Measurements from ENCODE around the gene HDGF.
A peak's percentile ranks its signal among the peaks of the same experiment; 100 is the strongest.

The HDGF gene

GRCh38 chr1:156749419-156750118 lies 1.9 kb downstream of the HDGF start:
- TF ChIP-seq CTCF (conservative IDR thresholded peaks at IDR 0.05; ENCODE audit: low read depth, low read length): 0 out of 2 replicates have a peak, but pooled peaks have one; percentile 5
- Histone ChIP-seq H3K79me2 (ENCODE audit: insufficient read depth, low read depth) (peaks cover 91% of the 10 kb centered on the region), H2AFZ (ENCODE audit: low read depth) (no peak overlapping the region), H3K27me3 (ENCODE audit: insufficient read depth, low read depth) (no peaks in the 10 kb centered on the region), H3K4me1 (ENCODE audit: low read depth, poor library complexity, severe bottlenecking) (peaks cover 55% of the 10 kb centered on the region), H4K20me1 (ENCODE audit: insufficient read depth) (peaks cover 11% of the 10 kb centered on the region; the same call in 1 of the 2 replicates), H3K9ac (peak overlapping the region; percentile 92), H3K4me2 (peak overlapping the region; percentile 97), H3K27ac (peak overlapping the region; percentile 85), H3K4me3 (IDR thresholded peaks at IDR 0.05; ENCODE audit: insufficient read depth, low read depth, low read length) (peak overlapping the region; percentile 90), H3K36me3 (ENCODE audit: insufficient read depth) (no peaks in the 10 kb centered on the region)

- Histone ChIP-seq H2AFZ (ENCODE audit: low read depth) (no peak overlapping the region), H3K27ac (peak overlapping the region; percentile 85), H3K4me3 (IDR thresholded peaks at IDR 0.05; ENCODE audit: insufficient read depth, low read depth, low read length) (peak overlapping the region; percentile 90), H3K36me3 (ENCODE audit: insufficient read depth) (no peaks in the 10 kb centered on the region; the same call in 1 of the 2 replicates), H3K9ac (peak overlapping the region; percentile 92), H3K4me1 (ENCODE audit: low read depth, poor library complexity, severe bottlenecking) (peaks cover 58% of the 10 kb centered on the region), H3K4me2 (peak overlapping the region; percentile 97), H3K79me2 (ENCODE audit: insufficient read depth, low read depth) (peaks cover 92% of the 10 kb centered on the region), H3K27me3 (ENCODE audit: insufficient read depth, low read depth) (no peaks in the 10 kb centered on the region), H4K20me1 (ENCODE audit: insufficient read depth) (peaks cover 11% of the 10 kb centered on the region; the same call in 1 of the 2 replicates)
- no peak for TF ChIP-seq CTCF (conservative IDR thresholded peaks at IDR 0.05; ENCODE audit: low read depth, low read length)
These were observed 2.6 kb downstream of the HDGF start for GRCh38 chr1:156748670-156749418.

DNA sequence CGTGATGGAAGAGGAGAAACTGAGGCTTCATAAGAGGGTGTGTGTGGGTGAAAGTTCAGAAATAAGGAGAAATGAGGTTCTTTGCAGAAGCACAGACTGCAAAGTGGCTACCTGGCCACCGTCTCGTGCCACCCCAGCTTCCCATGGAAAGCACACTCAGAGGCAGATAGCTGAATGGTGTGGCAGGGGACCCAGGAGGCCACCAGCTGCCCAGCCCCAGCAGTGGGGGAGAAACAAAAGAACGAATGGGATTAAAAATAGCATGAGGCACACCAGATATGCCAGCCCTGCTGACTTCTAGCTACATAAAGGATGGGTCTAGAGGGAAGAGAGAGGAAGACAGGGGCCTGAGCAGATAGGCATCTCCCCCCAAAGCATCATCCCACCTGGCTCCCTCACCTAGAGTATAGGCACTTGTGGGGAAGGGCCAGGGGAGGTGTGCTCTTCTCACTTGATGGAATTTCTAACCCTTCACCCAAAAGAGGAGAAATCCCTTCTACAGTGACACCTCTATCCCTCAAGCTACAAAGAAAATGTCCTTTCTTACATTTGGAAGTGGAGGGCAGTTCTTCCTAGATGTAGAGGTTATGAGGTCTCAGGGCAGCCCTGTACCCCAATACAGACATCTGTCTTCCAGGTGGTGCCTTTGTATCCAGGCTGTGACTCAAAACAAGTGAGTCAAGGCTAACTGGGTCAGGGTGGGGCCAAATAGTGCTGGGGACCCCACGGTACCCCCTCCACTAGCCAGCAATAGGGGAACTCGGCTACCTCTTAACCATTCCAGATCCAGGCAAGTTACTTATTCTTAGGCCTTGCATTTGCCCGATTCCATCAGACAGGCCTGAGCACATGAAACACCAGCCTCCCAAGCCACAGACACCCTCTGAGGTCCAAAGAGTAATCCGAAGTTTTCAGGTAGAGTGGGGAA lies 3.5 kb downstream of the HDGF start:
- TF ChIP-seq CTCF (conservative IDR thresholded peaks at IDR 0.05; ENCODE audit: low read depth, low read length): peak; percentile 22; the same call in 1 of the 2 replicates
- H3K36me3 ChIP-seq (ENCODE audit: insufficient read depth): no peaks in the 10 kb centered on the region; the same call in 1 of the 2 replicates
- peak overlapping the region; percentile 85 for H3K27ac ChIP-seq
- no peaks in the 10 kb centered on the region for H3K27me3 ChIP-seq (ENCODE audit: insufficient read depth, low read depth)
- peak overlapping the region; percentile 90 for H3K4me3 ChIP-seq (IDR thresholded peaks at IDR 0.05; ENCODE audit: insufficient read depth, low read depth, low read length)
- H2AFZ ChIP-seq (ENCODE audit: low read depth): no peak overlapping the region
- H3K4me2 ChIP-seq: peak overlapping the region; percentile 97
- peaks cover 11% of the 10 kb centered on the region; the same call in 1 of the 2 replicates for H4K20me1 ChIP-seq (ENCODE audit: insufficient read depth)
- peaks cover 58% of the 10 kb centered on the region for H3K4me1 ChIP-seq (ENCODE audit: low read depth, poor library complexity, severe bottlenecking)
- peaks cover 90% of the 10 kb centered on the region for H3K79me2 ChIP-seq (ENCODE audit: insufficient read depth, low read depth)
- peak overlapping the region; percentile 92 for H3K9ac ChIP-seq
